ENCODE data around the gene VANGL1.

The VANGL1 gene

DNA sequence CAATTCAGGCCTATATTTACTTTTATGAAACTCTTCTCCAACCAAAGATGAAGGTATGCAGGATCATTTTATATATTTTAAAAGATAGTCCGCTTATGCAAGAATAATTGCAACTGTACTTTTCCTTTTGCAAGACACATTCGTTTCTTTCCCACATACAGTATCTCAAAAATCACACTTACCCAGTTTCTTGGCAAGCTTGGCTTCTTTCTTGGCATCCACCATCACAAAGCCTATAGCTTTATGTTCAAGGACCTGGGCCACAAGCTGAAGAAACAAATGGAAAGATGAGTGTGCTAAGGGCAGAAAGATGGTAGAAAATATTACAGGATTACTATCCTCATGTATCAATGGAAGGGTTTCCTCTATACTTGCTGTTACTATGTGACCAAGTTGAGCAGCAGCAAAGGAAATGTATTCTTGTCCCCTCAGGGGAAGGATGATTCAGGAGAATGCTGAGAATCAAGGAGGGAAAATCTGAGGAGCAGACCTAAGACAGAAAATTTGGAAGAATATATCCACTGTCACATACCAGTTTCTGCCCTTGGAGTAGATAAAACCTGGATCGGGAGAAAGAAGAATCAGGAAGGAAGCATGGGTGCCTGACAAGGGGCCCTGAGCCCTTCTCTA lies 103.0 kb downstream of the VANGL1 start:
- no peak for DNase-seq (ENCODE audit: low spot score)

DNA sequence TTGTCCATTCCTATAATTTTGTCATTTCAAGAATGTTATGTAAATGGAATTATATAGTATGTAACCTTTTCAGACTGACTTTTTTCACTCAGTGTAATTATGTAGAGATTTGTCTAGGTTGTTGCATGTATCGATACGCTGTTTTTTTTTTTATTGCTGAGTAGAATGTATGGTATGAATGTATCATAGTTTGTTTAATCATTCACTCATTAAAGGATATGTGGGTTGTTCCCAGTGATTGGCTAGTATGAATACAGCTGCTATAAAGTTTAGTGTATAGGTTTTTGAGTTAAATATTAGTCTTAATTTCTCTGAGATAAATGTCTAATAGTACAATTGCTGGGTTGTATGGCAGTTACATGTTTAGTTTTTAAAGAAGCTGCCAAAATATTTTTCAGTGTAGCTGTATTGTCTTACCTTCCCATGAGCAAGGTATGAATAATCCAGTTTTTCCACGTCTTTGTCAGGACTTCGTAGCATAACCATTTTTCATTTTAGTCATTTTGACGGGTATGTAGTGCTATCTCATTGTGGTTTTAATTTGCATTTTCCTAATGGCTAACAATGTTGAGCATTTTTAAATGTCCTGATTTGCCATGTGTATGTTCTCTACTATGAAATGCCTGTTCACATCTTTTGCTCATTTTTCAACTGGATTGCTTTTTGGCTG lies 104.4 kb downstream of the VANGL1 start:
- DNase-seq (ENCODE audit: low spot score) = no peak

Data from LoVo (cell line).